Loucy (cell line): ENCODE measurements around the gene HS3ST2.

Experiments
- CTCF ChIP-seq: fragments of 200-600 bp; sonication (generic); conservative IDR thresholded peaks from 2 replicates; pipeline ENCODE4 v1.5.1; 2014; ENCODE audit warnings: mild to moderate bottlenecking, antibody characterized with exemption, low read length
- EZH2phosphoT487 ChIP-seq: fragments of 200-600 bp; IDR thresholded peaks from 2 replicates; pipeline ENCODE4 v1.6.1; 2018; ENCODE audit warnings: antibody characterized with exemption, mild to moderate bottlenecking, moderate library complexity, borderline replicate concordance

- TF ChIP-seq CTCF (no peak), EZH2phosphoT487 (no peak)
These were observed 46.0 kb downstream of the HS3ST2 start for GRCh38 chr16:22859925-22860324.
